ENCODE measurements around the gene UGCG.

Gene UGCG

GRCh38 chr9:111979561-111979960 lies 82.9 kb downstream of the UGCG start:
- DNase-seq (ENCODE audit: low read depth, low spot score): no peak
- no peak overlapping the region for H3K4me3 ChIP-seq (ENCODE audit: low read depth, low read length)
- CTCF ChIA-PET: interaction anchor here (1.1 kb wide), 1 partner anchor 53 kb away, joined by 3 read pairs; no protein-coding TSS in a partner anchor
- POLR2A ChIA-PET: no interaction called here
- TF ChIP-seq CTCF (IDR thresholded peaks at IDR 0.05; ENCODE audit: insufficient read depth, low read length, missing control alignments): no peak

GRCh38 chr9:111980398-111980797 lies 83.8 kb downstream of the UGCG start:
- no peak for DNase-seq (ENCODE audit: low read depth, low spot score)
- no peak for TF ChIP-seq CTCF (IDR thresholded peaks at IDR 0.05; ENCODE audit: insufficient read depth, low read length, missing control alignments)
- no peak overlapping the region for H3K4me3 ChIP-seq (ENCODE audit: low read depth, low read length)
- ChIA-PET POLR2A (no interaction called here), CTCF (interaction anchor here (1.1 kb wide), 1 partner anchor 52 kb away, joined by 3 read pairs; no protein-coding TSS in a partner anchor)

GRCh38 chr9:111983484-111983908 lies 86.9 kb downstream of the UGCG start:
- DNase-seq (ENCODE audit: low read depth, low spot score): no peak
- H3K4me3 ChIP-seq (ENCODE audit: low read depth, low read length): no peak overlapping the region
- no peak for TF ChIP-seq CTCF (IDR thresholded peaks at IDR 0.05; ENCODE audit: insufficient read depth, low read length, missing control alignments)
- ChIA-PET CTCF (no interaction called here), POLR2A (no interaction called here)

GRCh38 chr9:111984086-111984802 lies 87.6 kb downstream of the UGCG start:
- ChIA-PET CTCF (no interaction called here), POLR2A (no interaction called here)
- no peak for TF ChIP-seq CTCF (IDR thresholded peaks at IDR 0.05; ENCODE audit: insufficient read depth, low read length, missing control alignments)
- H3K4me3 ChIP-seq (ENCODE audit: low read depth, low read length): no peak overlapping the region
- no peak for DNase-seq (ENCODE audit: low read depth, low spot score)
